CMK (cell line): Measurements from ENCODE around the gene GATB.

Source experiments
- DNase-seq: peaks from one replicate; pipeline ENCODE4 v3.0.0-alpha.2; 2010; ENCODE audit warnings: low read depth

The GATB gene

DNA sequence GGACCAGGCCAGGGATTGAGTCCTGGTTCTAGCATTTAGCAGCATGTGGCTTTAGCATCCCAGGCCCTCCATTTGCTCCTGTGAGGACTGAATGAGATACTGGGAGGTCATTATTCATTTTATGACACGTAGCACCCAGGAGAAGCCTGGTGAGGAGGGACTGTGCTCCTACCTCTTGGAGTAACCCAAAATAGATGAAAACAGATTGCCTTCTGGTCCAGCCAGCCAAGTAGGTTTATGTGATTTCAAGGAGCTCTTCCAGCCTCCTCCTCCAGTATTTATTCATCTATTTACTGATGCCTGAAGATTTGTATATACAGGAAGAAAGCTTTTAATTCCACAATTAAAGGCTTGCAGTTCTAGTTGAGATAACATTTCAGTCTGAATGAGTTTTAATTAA is 109.3 kb downstream of the GATB start:
- no peak for DNase-seq

GRCh38 chr4:151649479-151649878 is 111.3 kb downstream of the GATB start:
- DNase-seq, result no peak

DNA sequence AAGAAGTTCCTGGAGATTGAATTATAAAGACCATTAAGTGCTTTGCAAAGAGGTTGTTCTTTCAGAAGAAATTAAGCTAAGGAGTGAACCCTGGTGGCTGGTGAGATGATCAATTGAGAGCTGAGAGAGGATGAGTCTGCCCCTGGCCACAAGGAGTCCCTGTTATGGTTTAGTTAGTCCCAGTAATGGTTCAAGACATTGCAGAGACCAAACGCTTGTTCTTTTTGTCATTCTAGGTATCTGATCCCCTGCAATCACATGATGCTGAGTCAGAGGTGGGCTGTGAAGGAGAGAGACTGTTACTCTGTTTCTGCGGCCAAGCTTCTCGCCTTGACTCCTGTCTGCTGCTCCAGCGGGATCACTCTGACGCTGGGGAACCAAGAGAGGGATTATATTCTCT is 114.5 kb downstream of the GATB start:
- no peak for DNase-seq

DNA sequence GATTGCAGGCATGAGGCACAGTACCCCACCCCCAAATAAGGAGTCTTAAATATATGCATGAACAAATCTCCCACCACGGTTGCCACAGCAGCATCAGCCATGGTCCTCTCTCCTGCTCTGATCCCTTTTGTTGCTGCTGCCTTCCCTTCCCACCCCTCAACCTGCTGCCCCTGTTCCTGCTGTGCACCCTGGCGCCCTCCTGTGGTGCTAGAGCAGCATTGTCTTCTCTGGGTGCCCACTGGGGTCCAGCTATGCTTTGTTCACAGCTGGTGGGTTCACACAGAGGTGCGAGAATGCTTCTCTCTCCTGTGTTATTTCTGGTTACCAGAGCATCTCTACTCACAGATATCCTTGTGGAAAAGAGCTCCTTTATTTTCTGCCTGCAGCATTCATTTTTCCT is 116.2 kb downstream of the GATB start:
- DNase-seq, result no peak

DNA sequence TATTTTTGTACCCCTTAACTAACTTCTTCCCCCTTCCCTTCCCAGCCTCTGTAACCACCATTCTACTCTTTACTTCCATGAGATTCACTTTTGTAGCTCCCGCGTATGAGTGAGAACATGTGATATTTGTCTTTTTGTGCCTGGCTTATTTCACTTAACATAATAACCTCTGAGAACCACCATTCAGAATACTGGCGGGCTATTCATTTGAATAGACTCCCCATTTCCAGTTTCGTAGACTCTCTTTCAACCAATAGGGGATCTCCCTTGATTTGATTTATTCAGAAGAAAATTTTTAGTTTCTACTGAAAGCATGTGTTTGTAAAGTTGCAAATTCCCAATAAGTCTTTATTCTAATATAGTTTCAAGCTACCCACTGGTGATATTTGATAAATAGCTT is 117.2 kb downstream of the GATB start:
- DNase-seq, result no peak

DNA sequence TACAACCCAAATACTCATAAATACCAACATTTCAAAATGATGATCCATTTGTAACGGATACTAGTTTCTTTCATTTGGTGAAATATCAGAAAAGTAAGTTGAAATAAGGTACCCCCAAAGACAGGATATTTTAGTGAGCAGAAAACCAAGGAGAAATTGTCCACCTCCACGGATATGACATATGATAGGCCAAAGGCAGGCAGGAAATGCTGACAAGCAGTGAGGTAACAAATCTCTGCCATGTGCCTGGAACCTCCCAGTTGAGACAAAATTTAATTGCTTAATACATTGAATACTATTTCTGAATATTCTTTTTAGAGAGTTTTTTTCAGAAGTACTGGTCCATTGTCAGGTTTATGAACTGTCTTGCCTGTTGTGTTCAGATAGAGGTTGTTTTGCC is 118.8 kb downstream of the GATB start:
- no peak for DNase-seq

GRCh38 chr4:151641167-151641566 is 119.6 kb downstream of the GATB start:
- no peak for DNase-seq

DNA sequence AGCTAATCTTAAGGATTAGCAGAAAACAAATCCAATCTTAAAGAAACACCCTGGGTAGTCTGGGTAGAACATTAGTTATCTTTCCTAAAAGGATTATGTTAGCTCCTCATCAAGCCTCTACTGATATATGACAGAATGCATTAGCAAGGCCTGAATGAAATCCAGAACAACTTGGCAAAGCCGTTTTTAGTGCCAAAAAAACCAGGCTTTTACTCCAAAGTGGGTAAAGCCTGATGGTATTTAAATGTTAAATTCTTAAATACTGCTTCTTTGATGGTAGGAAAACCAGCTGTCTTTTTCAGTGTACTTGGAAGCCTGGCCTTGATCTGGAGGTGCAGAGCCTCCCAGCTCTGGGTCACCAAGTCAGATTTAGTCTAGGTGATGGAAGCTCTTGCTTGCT is 120.4 kb downstream of the GATB start:
- DNase-seq, result no peak

DNA sequence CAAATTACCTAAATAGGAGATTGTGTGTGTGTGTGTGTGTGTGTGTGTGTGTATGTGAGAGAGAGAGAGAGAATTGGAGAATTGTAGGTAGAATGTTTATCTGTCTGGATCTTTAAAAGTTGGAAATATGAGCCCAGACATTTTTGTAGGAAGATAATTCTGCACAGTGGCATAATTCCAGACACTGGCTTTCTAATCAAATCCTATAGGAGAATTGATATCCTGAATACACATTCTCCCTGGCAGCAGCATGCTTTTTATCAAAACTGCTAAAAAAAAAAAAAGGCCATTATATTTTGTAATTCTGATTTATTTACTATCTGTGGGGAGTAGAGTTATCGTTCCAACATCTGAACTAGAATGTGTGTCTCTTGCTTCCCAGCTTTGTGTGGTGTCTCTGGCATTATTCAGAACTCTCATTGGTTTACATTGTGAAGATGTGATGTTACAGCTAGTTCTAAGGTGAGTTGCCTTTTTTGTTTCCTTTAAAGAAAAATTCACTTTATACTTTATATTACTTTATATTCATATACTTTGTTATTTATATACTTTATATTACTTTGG is 122.4 kb downstream of the GATB start:
- DNase-seq, result no peak

GRCh38 chr4:151631349-151631748 is 129.5 kb downstream of the GATB start:
- DNase-seq, result no peak

DNA sequence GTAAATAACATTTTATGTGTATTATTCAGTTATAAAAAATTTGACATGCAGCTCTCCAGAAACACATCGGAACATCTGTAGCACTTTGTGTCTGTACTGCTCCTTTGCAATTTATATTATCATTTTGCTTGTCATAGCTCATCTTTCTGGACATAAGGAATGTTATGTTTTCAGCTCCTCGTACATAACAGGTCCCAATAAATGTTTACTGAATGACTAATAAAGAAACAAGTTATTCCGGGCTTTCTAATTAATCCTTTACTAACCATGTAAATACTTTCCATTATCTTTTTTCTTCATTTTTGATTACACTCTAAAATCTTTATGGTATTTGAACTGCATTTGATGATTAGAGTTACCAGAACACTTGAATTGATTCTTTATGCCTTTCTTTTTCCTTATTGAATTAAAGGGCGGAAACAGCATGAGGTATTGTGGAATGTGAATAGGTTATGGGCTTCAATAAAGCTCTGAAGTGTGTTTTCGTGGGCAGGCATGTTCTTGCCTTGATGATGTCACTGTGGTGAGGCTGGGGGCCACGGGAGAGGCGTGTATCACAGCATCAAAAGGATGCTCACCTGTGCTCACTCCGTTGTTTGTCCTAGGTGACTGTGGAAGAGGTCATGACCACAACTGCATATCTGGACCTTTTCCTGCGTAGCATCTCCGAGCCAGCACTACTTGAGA is 131.6 kb downstream of the GATB start:
- DNase-seq, result no peak

DNA sequence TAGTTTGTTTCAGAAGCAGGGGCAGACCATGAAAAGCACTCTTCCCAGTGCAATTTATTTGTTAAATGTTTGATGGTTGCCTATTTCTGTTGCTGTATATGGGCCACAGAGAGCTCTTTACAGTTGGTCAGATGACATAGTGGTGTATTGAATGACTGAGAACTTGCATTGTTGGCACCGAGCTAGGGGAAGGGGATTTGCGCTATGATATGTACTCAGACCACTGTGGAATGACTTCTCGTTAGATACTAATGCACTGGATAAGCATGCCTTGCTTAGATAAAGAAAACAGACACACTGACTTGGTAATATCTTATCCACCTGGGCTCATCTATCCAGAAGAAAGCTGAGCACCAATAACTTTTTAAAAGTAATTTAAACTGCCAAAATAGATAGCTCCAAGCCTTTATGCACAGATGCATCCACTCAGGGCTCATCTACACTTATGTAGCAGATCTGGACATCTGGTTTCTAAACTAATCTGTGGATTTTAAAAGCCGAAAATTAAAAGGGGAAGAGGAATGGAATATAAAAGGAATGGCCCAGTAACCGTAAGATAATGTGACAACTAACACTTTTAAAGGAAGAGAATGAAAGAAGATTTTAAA is 132.7 kb downstream of the GATB start:
- no peak for DNase-seq

DNA sequence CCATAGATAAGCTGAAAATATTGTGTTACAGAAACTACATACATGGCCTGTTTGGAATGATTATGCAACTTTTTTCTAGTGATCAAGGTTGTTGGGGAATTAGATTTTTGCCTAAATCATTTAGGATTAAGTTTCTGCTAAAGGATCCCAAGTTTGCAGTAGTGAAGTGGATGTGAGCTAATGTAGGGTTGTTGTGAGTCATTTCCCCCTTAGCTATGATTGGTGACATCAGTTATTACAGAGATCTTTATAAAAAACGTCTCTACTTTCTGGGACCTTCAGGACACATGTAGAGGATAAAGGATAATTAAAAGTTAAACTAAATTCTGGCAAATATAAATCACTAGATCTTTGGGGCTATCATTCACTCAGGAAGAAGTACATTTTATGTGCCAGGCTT is 133.3 kb downstream of the GATB start:
- no peak for DNase-seq

DNA sequence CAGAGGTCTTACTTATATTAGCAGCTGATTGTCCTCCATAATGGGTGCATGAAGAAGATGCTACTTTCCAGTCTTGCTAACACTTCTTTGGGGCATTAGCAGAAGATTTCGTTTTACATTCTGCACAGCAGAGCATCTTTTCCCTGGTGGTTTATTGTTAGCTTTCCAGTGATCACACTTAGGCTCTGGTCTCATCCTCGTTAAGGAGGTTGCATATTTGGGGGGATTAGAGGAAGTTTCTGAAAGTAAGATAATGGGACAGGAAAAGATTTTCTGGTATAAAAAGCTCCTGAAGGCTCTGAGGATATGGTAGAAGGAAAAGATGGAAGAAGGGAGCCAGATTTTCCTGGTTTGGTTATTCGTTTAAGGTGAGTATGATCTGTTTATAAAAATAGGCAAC is 134.1 kb downstream of the GATB start:
- DNase-seq, result no peak

- no peak for DNase-seq
These were observed 134.6 kb downstream of the GATB start for GRCh38 chr4:151626228-151626627.

GRCh38 chr4:151624626-151625565 is 135.9 kb downstream of the GATB start:
- no peak for DNase-seq
